B cell (primary cell): Measurements from ENCODE around the gene ACTR6. TPM values are rescaled to one million over a fixed set of nuclear protein-coding genes. Genes with fewer than 3 reads are reported as not detected.

Experiments used
- ATAC-seq: fragments of 200-7000 bp; cut with Tn5 transposase; one replicate; pipeline ENCODE4 v1.10.0; 2021; ENCODE audit warnings: low read depth, mild to moderate bottlenecking, moderate number of reproducible peaks, moderate library complexity
- CTCF ChIA-PET: fragments of 350-600 bp; sonication (Branson Sonifier 250); formaldehyde crosslinking; loops from one replicate; lab custom pipeline; 2021; ENCODE audit warnings: antibody characterized with exemption, inconsistent platforms; lab: Charles Lee
- POLR2A ChIA-PET: fragments of 350-600 bp; sonication (Branson Sonifier 250); formaldehyde crosslinking; loops from one replicate; lab custom pipeline; 2021; ENCODE audit warnings: antibody characterized with exemption; lab: Charles Lee
- DNase-seq: peaks from one replicate; pipeline ENCODE4 v3.0.0; 2013
- H2AFZ ChIP-seq: 2 replicates; pipeline ENCODE4 v1.6.1; 2012; ENCODE audit warnings: mild to moderate bottlenecking, low read depth, low read length; ENCODE audit not compliant: insufficient read depth, poor library complexity, severe bottlenecking
- H3K27ac ChIP-seq, 2 donors: 1 replicate in 1 of 2; 2 replicates in 1 of 2; pipeline ENCODE4 v1.5.1; 2012 to 2013; ENCODE audit warnings: low read length in 2 of 2, mild to moderate bottlenecking in 2 of 2, moderate library complexity in 1 of 2
- H3K27me3 ChIP-seq, 4 experiments: fragments of 200-600 bp in 1 of 4; sonication (generic) in 1 of 4; replicated peaks in 1 of 4; 1 replicate in 2 of 4; 2 replicates in 2 of 4; pipeline versions ENCODE4 v1.6.1 to v1.7.0; 2013 to 2016; ENCODE audit warnings: low read length in 3 of 4, mild to moderate bottlenecking in 2 of 4, mixed read lengths in 1 of 4, moderate library complexity in 1 of 4; ENCODE audit not compliant: insufficient read depth in 4 of 4, control insufficient read depth in 3 of 4; ENCODE audit errors: control extremely low read depth in 1 of 4
- H3K36me3 ChIP-seq, 2 experiments: replicated peaks in 1 of 2; 1 replicate in 1 of 2; 2 replicates in 1 of 2; pipeline versions ENCODE4 v1.6.1 to v1.7.1; 2013; ENCODE audit warnings: low read length in 1 of 2; ENCODE audit not compliant: insufficient read depth in 2 of 2, control insufficient read depth in 1 of 2; ENCODE audit errors: control extremely low read depth in 1 of 2, extremely low read depth in 1 of 2
- H3K4me1 ChIP-seq, 2 donors: fragments of 200-600 bp in 1 of 2; sonication (generic) in 1 of 2; 1 replicate in 1 of 2; 2 replicates in 1 of 2; pipeline versions ENCODE4 v1.5.1 to v1.6.1; 2013 to 2017; ENCODE audit warnings: low read length in 2 of 2; ENCODE audit not compliant: control insufficient read depth in 2 of 2, insufficient read depth in 2 of 2
- H3K4me2 ChIP-seq: replicated peaks from 2 replicates; pipeline ENCODE3; 2012; ENCODE audit warnings: mild to moderate bottlenecking, low read depth, low read length; ENCODE audit not compliant: poor library complexity, severe bottlenecking
- H3K4me3 ChIP-seq, 5 experiments: fragments of 200-600 bp in 1 of 5; sonication (generic) in 1 of 5; 1 replicate in 3 of 5; 2 replicates in 2 of 5; pipeline versions ENCODE4 v1.5.1 to v1.7.0; 2011 to 2016; ENCODE audit warnings: low read length in 4 of 5, mild to moderate bottlenecking in 4 of 5, low read depth in 2 of 5, control low read depth in 1 of 5, moderate library complexity in 1 of 5; ENCODE audit not compliant: insufficient read depth in 1 of 5; ENCODE audit errors: control extremely low read depth in 1 of 5, extremely low read depth in 1 of 5
- H3K79me2 ChIP-seq: fragments of 200-600 bp; sonication (generic); one replicate; pipeline ENCODE4 v1.6.0; 2016; ENCODE audit warnings: low read length; ENCODE audit not compliant: control insufficient read depth, insufficient read depth
- H3K9ac ChIP-seq: fragments of 200-600 bp; sonication (generic); 2 replicates; pipeline ENCODE4 v1.6.1; 2017; ENCODE audit warnings: mild to moderate bottlenecking, low read length, moderate library complexity
- H3K9me3 ChIP-seq, 3 donors: one replicate each; pipeline versions ENCODE4 v1.6.1 to v1.7.1; 2013; ENCODE audit warnings: low read length in 2 of 3; ENCODE audit not compliant: control insufficient read depth in 2 of 3, insufficient read depth in 1 of 3; ENCODE audit errors: control extremely low read depth in 1 of 3
- H4K20me1 ChIP-seq: 2 replicates; pipeline ENCODE4 v1.6.0; 2012; ENCODE audit warnings: mild to moderate bottlenecking, low read length; ENCODE audit not compliant: insufficient read depth, control insufficient read depth, poor library complexity, severe bottlenecking
- H3K27ac Mint-ChIP-seq: one replicate; pipeline ENCODE4 v1.8.0; 2021; ENCODE audit warnings: mixed read lengths
- H3K27me3 Mint-ChIP-seq: one replicate; pipeline ENCODE4 v1.8.0; 2021; ENCODE audit warnings: mixed read lengths
- H3K4me1 Mint-ChIP-seq: one replicate; pipeline ENCODE4 v1.8.0; 2021; ENCODE audit warnings: mixed read lengths
- H3K4me3 Mint-ChIP-seq: one replicate; pipeline ENCODE4 v1.8.0; 2021; ENCODE audit warnings: mixed read lengths
- H3K9me3 Mint-ChIP-seq: one replicate; pipeline ENCODE4 v1.8.0; 2022; ENCODE audit warnings: mixed read lengths; ENCODE audit not compliant: insufficient read depth
- EZH2 ChIP-seq: IDR thresholded peaks from 2 replicates; pipeline ENCODE4 v1.6.1; 2012; ENCODE audit warnings: borderline replicate concordance, low read depth, mild to moderate bottlenecking, moderate library complexity, low read length; ENCODE audit not compliant: insufficient read depth, poor library complexity, severe bottlenecking
- WGBS: methylation state at CpG from one replicate; pipeline ENCODE4 v1.1.5; 2013; ENCODE audit warnings: missing lambda C conversion rate; ENCODE audit not compliant: insufficient coverage; 5-methylcytosine and 5-hydroxymethylcytosine counted together
- intact Hi-C: fragments of 100-400 bp; cut with micrococcal nuclease; formaldehyde crosslinking; loops from one replicate; pipeline ENCODE4 v1.10.0; 2022
- polyA plus RNA-seq: library from polyadenylated mRNA; depleted of rRNA; stranded (reverse); fragments of >200 nt; gene quantifications from 2 replicates; pipeline ENCODE4 v1.2.3, GENCODE V29; 2012
- total RNA-seq, 2 donors: library from RNA; stranded (reverse); fragments of 120-200 nt in 1 of 2; gene quantifications; 1 replicate in 1 of 2; 2 replicates in 1 of 2; pipeline versions ENCODE4 v1.2.3 to v1.2.4, GENCODE V29; 2013 to 2022
- TF ChIP-seq, protein P1 (sequence below): fragments of 200-600 bp; IDR thresholded peaks from one replicate; pipeline ENCODE4 v1.8.0; 2022; ENCODE audit warnings: antibody characterized with exemption, mild to moderate bottlenecking

Gene ACTR6
- total and polyA plus RNA-seq, 2 donors (not counting 1 experiment from before 2014, with no cell fraction given): 10.1 to 30.8 TPM

DNA sequence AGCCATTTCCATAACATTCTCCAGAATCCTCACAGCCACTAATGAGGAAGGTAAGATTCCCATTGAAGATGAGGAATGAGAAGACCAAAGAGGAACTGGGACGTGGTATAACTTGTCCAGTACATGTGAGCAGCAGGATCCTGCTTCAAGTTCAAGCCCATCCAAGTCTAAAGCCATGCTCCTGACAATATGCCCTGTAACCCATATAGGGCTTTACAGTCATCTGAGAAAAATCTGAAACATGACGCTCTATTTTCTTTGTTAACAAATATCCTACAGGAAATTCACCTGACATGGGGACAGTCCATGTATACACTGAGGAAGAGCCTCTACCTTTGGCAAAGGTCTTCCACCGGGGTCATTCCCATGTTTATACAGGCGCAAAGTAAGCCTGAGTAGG lies 3.1 kb upstream of the ACTR6 start:
- ATAC-seq (no peak), DNase-seq (no peak)
- Mint-ChIP-seq H3K4me3 (peak overlapping the region; percentile 18), H3K27me3 (no peaks in the 10 kb centered on the region), H3K27ac (no peak overlapping the region), H3K4me1 (peaks cover 26% of the 10 kb centered on the region), H3K9me3 (no peaks in the 10 kb centered on the region)
- Histone ChIP-seq H3K9ac (no peak overlapping the region), H3K4me1 (peaks cover 14 to 19% of the 10 kb centered on the region in 2 donors), H3K27ac (no peak overlapping the region), H3K79me2 (peaks cover 33% of the 10 kb centered on the region), H3K9me3 (no peaks in the 10 kb centered on the region), H4K20me1 (no peaks in the 10 kb centered on the region), H3K4me2 (no peak overlapping the region), H2AFZ (no peak overlapping the region), H3K4me3 (no peak overlapping the region), H3K27me3 (no peaks in the 10 kb centered on the region), H3K36me3 (peaks cover 0 to 5% of the 10 kb centered on the region in 2 experiments)
- TF ChIP-seq, protein P1, sequence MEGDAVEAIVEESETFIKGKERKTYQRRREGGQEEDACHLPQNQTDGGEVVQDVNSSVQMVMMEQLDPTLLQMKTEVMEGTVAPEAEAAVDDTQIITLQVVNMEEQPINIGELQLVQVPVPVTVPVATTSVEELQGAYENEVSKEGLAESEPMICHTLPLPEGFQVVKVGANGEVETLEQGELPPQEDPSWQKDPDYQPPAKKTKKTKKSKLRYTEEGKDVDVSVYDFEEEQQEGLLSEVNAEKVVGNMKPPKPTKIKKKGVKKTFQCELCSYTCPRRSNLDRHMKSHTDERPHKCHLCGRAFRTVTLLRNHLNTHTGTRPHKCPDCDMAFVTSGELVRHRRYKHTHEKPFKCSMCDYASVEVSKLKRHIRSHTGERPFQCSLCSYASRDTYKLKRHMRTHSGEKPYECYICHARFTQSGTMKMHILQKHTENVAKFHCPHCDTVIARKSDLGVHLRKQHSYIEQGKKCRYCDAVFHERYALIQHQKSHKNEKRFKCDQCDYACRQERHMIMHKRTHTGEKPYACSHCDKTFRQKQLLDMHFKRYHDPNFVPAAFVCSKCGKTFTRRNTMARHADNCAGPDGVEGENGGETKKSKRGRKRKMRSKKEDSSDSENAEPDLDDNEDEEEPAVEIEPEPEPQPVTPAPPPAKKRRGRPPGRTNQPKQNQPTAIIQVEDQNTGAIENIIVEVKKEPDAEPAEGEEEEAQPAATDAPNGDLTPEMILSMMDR: no peak
- TF ChIP-seq EZH2: no peak
- POLR2A ChIA-PET: no interaction called here
- 93% methylated on average over 4 of the region's 4 CpGs for WGBS
- intact Hi-C loops: loop anchor here (5.0 kb wide), 1 partner anchor 35 kb away; no protein-coding TSS in a partner anchor
- CTCF ChIA-PET: no interaction called here

DNA sequence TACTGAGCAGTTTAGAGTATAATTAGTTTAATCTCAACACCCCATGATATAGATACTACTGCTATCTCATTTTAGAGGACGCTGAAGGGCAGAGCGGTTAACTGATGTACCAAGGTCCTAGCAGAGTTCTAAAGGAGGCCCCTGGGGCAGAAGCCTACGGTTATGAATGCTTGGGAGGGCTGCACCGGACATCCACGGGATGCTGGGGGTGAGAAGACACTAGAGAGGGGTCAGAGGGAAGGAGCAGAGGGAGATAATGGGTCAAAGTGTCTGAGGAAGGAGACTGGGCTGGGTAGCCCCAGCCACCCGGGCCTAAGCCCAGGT lies 1.6 kb upstream of the ACTR6 start:
- no peaks in the 10 kb centered on the region for H3K27me3 ChIP-seq
- CTCF ChIA-PET: no interaction called here
- DNase-seq (no peak), ATAC-seq (no peak)
- H3K9me3 Mint-ChIP-seq: no peaks in the 10 kb centered on the region
- H3K36me3 ChIP-seq: peaks cover 0 to 5% of the 10 kb centered on the region in 2 experiments
- peak overlapping the region in 4 of 5 experiments; percentile 69 to 93 (median 91) for H3K4me3 ChIP-seq
- intact Hi-C loops: loop anchor here (5.0 kb wide), 1 partner anchor 37 kb away; no protein-coding TSS in a partner anchor
- WGBS: 49% methylated on average over 6 of the region's 6 CpGs
- H3K79me2 ChIP-seq: peaks cover 42% of the 10 kb centered on the region
- peak overlapping the region; percentile 97 for H3K9ac ChIP-seq
- peak overlapping the region; percentile 90 for H3K4me3 Mint-ChIP-seq
- peak overlapping the region; percentile 89 for H2AFZ ChIP-seq
- TF ChIP-seq EZH2: no peak
- TF ChIP-seq, protein P1: no peak
- no peaks in the 10 kb centered on the region for H3K9me3 ChIP-seq
- POLR2A ChIA-PET: no interaction called here
- no peaks in the 10 kb centered on the region for H4K20me1 ChIP-seq
- peak overlapping the region in 1 of 2 donors; percentile 93 for H3K27ac ChIP-seq
- H3K4me1 ChIP-seq: peaks cover 14 to 19% of the 10 kb centered on the region in 2 donors
- no peaks in the 10 kb centered on the region for H3K27me3 Mint-ChIP-seq
- peak overlapping the region; percentile 94 for H3K4me2 ChIP-seq
- peaks cover 26% of the 10 kb centered on the region for H3K4me1 Mint-ChIP-seq
- peak overlapping the region; percentile 91 for H3K27ac Mint-ChIP-seq
